Ovary (tissue), 9 donors: ENCODE data around the gene AOC2. TPM values are rescaled to one million over a fixed set of nuclear protein-coding genes. Genes with fewer than 3 reads are reported as not detected.
"Not testable (repeated sequence)": the region's sequence is repeated elsewhere in the genome, so short reads cannot be mapped to it uniquely, and the experiment has no call there.

Experiments
- DNase-seq, 5 donors: peaks; one replicate each; pipeline ENCODE4 v3.0.0-alpha.2; 2019 to 2020
- H3K27ac ChIP-seq, 2 donors: fragments of 200-600 bp; one replicate each; pipeline versions ENCODE4 v1.5.1 to v1.8.0; 2019 to 2022
- H3K27me3 ChIP-seq: fragments of 200-600 bp; one replicate; pipeline ENCODE4 v1.8.0; 2022
- H3K36me3 ChIP-seq: fragments of 200-600 bp; sonication (generic); one replicate; pipeline ENCODE4 v1.5.1; 2019
- H3K4me1 ChIP-seq: one replicate; pipeline ENCODE4 v1.8.1; 2013; ENCODE audit warnings: mild to moderate bottlenecking, moderate library complexity; ENCODE audit not compliant: insufficient read depth
- H3K4me3 ChIP-seq: fragments of 200-600 bp; sonication (generic); one replicate; pipeline ENCODE4 v1.5.1; 2017
- H3K9me3 ChIP-seq, 2 donors: fragments of 200-600 bp in 1 of 2; sonication (generic) in 1 of 2; one replicate each; pipeline versions ENCODE4 v1.5.1 to v1.8.1; 2013 to 2019; ENCODE audit warnings: mild to moderate bottlenecking in 1 of 2, moderate library complexity in 1 of 2
- CTCF ChIP-seq, 3 donors: fragments of 450-650 bp in 2 of 3; fragments of 200-600 bp in 1 of 3; IDR thresholded peaks; one replicate each; pipeline versions ENCODE4 v1.5.1 to v1.8.0; 2016 to 2022; ENCODE audit warnings: antibody characterized with exemption in 3 of 3, mild to moderate bottlenecking in 1 of 3
- EP300 ChIP-seq: sonication (generic); formaldehyde crosslinking; IDR thresholded peaks from one replicate; pipeline ENCODE4 v1.6.1; 2017; ENCODE audit warnings: antibody characterized with exemption
- POLR2A ChIP-seq: fragments of 450-650 bp; IDR thresholded peaks from one replicate; pipeline ENCODE4 v1.6.1; 2017; ENCODE audit warnings: antibody characterized with exemption, mild to moderate bottlenecking, moderate library complexity
- WGBS, 3 donors: extraction: QIAGEN DNeasy Blood & Tissue Kit in 1 of 3; methylation state at CpG; one replicate each; pipeline versions ENCODE4 v1.1.5 to v1.1.7; 2013 to 2017; 5-methylcytosine and 5-hydroxymethylcytosine counted together
- intact Hi-C, 4 donors: fragments of 100-400 bp; cut with DNase I; formaldehyde crosslinking; loops; one replicate each; pipeline versions ENCODE4 v1.11.0 to v1.15.1; 2022 to 2023
- polyA plus RNA-seq, 2 donors: library from polyadenylated mRNA; stranded (reverse); fragments of 200-250 nt in 1 of 2; fragments of 350-450 nt in 1 of 2; fragmentation: Illumina TruSeq in 1 of 2; extraction: RNeasy Lipid Tissue Mini Kit (QIAGEN cat#74804) in 1 of 2; gene quantifications; one replicate each; pipeline ENCODE4 v1.2.3, GENCODE V29; 2013 to 2014
- total RNA-seq, 7 donors: library from RNA; depleted of rRNA in 2 of 7; stranded (reverse); fragments of >200 nt in 2 of 7; fragmentation: NEBNext Ultra II Directional in 3 of 7; extraction: Animal tissue kit (Norgen Biotek cat#: 25700) in 3 of 7; gene quantifications; one replicate each; pipeline versions ENCODE4 v1.1.0 to v1.2.4, GENCODE V29; 2016 to 2023
- donor health status: DM: no; HTN: no; CAD: no; lungs with moderate emphysema.
- donor health status: DM: no; HTN: no; CAD: no.
- donor health status: Bipolar disorder and iron deficiency.
- donor health status: DM: yes; HTN: yes; CAD: no.
- donor health status: DM: no; HTN: no; CAD: no.
- donor health status: DM: yes; HTN: yes; CAD: no.

The AOC2 gene
- total and polyA plus RNA-seq, 9 donors: 0.40 to 6.3 (median 1.3) TPM

- no peak overlapping the region for H3K27ac ChIP-seq
- WGBS, 3 donors: 68 to 81% (median 75%) methylated on average over 8 of the region's 8 CpGs
- no peak for DNase-seq
Measured at GRCh38 chr17:42882166-42882565, 37.8 kb downstream of the AOC2 start.

GRCh38 chr17:42883802-42884558 is 39.6 kb downstream of the AOC2 start:
- no peaks in the 10 kb centered on the region for H3K4me1 ChIP-seq
- DNase-seq: no peak
- H3K4me3 ChIP-seq: no peak overlapping the region
- TF ChIP-seq EP300 (no peak), POLR2A (no peak), CTCF (IDR thresholded peaks at IDR 0.05) (no peak)
- no peaks in the 10 kb centered on the region for H3K36me3 ChIP-seq
- intact Hi-C loops: no loop called here
- no peaks in the 10 kb centered on the region for H3K9me3 ChIP-seq
- H3K27me3 ChIP-seq: no peaks in the 10 kb centered on the region
- 81 to 90% (median 82%) methylated on average over 7 of the region's 7 CpGs for WGBS, 3 donors
- no peak overlapping the region for H3K27ac ChIP-seq

More at GRCh38 chr17:42882166-42882565, 37.8 kb downstream of the AOC2 start:
- H3K27me3 ChIP-seq: no peaks in the 10 kb centered on the region
- TF ChIP-seq POLR2A (no peak), EP300 (no peak), CTCF (IDR thresholded peaks at IDR 0.05) (no peak)
- intact Hi-C loops: no loop called here
- H3K36me3 ChIP-seq: no peaks in the 10 kb centered on the region
- H3K9me3 ChIP-seq: no peaks in the 10 kb centered on the region
- no peaks in the 10 kb centered on the region for H3K4me1 ChIP-seq
- no peak overlapping the region for H3K4me3 ChIP-seq

- H3K9me3 ChIP-seq, H3K4me3 ChIP-seq, DNase-seq, H3K27me3 ChIP-seq, intact Hi-C loops, H3K36me3 ChIP-seq, H3K4me1 ChIP-seq, H3K27ac ChIP-seq: not testable (repeated sequence)
- 90 to 95% (median 94%) methylated on average over 3 of the region's 3 CpGs for WGBS, 3 donors
Measured at GRCh38 chr17:42885806-42886205, 41.4 kb downstream of the AOC2 start.

- no peak for TF ChIP-seq POLR2A
- no peak for TF ChIP-seq EP300
- no peak for TF ChIP-seq CTCF (IDR thresholded peaks at IDR 0.05)
- Histone ChIP-seq H3K27ac (no peak overlapping the region), H3K27me3 (no peaks in the 10 kb centered on the region), H3K9me3 (no peaks in the 10 kb centered on the region), H3K36me3 (no peaks in the 10 kb centered on the region), H3K4me3 (no peak overlapping the region), H3K4me1 (peaks cover 3% of the 10 kb centered on the region)
- DNase-seq: no peak
- intact Hi-C loops: no loop called here
- 53 to 63% (median 55%) methylated on average over 15 of the region's 15 CpGs for WGBS, 3 donors
Measured at GRCh38 chr17:42886283-42887176, 42.1 kb downstream of the AOC2 start.
